IPS-15b (cell line): ENCODE data around the gene SLC24A4.

Experiments used
- H3K27me3 ChIP-seq: one replicate; pipeline ENCODE4 v1.6.1; 2013; ENCODE audit warnings: low read length; ENCODE audit not compliant: control insufficient read depth, insufficient read depth
- H3K36me3 ChIP-seq: one replicate; pipeline ENCODE4 v1.6.1; 2013; ENCODE audit warnings: low read length; ENCODE audit not compliant: control insufficient read depth, insufficient read depth
- H3K4me1 ChIP-seq: one replicate; pipeline ENCODE4 v1.6.1; 2013; ENCODE audit warnings: mild to moderate bottlenecking, low read length; ENCODE audit not compliant: control insufficient read depth, insufficient read depth
- H3K4me3 ChIP-seq: one replicate; pipeline ENCODE4 v1.5.1; 2013; ENCODE audit warnings: low read depth, low read length
- H3K9ac ChIP-seq: one replicate; pipeline ENCODE4 v1.6.1; 2013; ENCODE audit warnings: low read depth, mild to moderate bottlenecking, low read length
- H3K9me3 ChIP-seq: one replicate; pipeline ENCODE4 v1.6.1; 2013; ENCODE audit warnings: mild to moderate bottlenecking, low read length; ENCODE audit not compliant: control insufficient read depth, insufficient read depth

The SLC24A4 gene

DNA sequence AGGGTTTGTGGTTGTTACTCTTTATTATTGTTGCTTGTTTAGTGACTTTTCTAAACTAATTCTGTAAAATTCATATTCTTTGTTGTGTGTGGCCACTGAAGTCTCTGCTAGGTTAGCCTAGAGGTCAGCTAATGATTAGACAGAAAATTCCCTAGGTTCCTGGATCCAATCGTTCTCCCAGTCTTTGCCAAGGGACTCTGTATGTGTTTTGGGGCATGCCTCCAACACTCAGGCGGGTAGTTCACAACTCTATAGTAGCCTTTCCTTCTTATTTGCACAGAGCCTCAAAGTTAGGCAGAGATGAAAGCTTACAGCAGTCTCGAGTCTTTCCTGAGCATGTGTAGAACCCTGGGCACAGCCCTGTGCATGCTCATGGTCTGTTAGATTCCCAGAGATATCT is 157.9 kb downstream of the SLC24A4 start:
- Histone ChIP-seq H3K9ac (no peak overlapping the region), H3K4me3 (no peak overlapping the region), H3K4me1 (no peaks in the 10 kb centered on the region), H3K9me3 (no peaks in the 10 kb centered on the region), H3K27me3 (no peaks in the 10 kb centered on the region), H3K36me3 (no peaks in the 10 kb centered on the region)

DNA sequence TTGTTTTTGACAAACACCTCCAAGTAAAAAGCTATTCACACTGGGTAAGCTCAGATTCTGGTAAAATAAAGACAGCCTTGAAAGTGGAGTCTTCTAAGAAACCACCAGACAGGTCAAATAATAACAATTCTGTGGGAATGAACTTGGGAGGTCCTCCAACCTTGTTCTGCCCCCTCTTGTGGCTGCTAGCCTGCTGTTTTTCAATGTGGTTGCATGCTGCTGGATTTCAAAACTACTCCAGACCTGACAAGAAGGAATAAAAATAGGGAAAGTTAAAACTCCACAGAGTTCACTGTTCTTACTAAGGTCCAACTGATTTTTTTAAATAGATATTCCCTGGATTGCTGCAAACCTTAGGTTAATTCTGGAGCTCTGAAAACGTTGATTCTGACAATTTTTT is 158.4 kb downstream of the SLC24A4 start:
- Histone ChIP-seq H3K27me3 (no peaks in the 10 kb centered on the region), H3K9me3 (no peaks in the 10 kb centered on the region)

DNA sequence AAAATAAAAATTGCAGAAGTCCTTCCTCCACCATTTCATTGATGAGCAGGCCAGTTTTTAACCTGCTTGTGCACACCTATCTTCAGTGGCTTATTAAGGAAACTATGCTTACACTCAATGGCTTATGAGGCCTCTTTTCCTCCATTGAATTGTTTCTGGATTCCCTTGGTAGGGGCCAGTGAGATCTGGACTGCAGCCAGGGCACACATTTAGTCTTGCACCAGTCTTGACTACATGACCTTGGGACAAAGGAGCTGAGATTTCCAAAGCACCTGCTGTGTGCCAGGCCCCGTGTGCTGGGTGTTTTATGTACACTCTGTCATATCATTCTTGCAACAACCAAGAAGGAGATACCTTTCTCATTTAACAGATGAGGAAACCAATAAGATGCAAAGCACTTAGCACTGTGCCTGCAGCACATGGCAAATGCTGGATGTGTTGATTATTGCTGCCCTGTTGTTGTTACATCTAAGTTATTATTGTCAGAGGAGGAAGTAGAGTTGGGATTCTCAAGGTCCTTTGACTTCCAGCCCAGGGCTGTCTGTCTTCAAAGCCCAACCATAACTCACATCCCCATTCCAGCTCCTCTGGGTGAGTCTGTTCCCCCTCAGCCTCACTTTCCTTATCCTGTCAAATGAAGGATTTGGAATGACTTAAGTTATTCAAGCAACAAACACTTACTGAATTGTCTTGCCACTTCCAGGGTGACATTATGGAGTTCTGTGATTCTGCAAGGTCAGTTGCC is 159.0 kb downstream of the SLC24A4 start:
- no peaks in the 10 kb centered on the region for H3K9me3 ChIP-seq
- H3K9ac ChIP-seq = no peak overlapping the region
- H3K27me3 ChIP-seq = no peaks in the 10 kb centered on the region

More for the DNA sequence above, 158.4 kb downstream of the SLC24A4 start:
- no peak overlapping the region for H3K4me3 ChIP-seq
- H3K4me1 ChIP-seq = no peaks in the 10 kb centered on the region
- no peak overlapping the region for H3K9ac ChIP-seq
- no peaks in the 10 kb centered on the region for H3K36me3 ChIP-seq

DNA sequence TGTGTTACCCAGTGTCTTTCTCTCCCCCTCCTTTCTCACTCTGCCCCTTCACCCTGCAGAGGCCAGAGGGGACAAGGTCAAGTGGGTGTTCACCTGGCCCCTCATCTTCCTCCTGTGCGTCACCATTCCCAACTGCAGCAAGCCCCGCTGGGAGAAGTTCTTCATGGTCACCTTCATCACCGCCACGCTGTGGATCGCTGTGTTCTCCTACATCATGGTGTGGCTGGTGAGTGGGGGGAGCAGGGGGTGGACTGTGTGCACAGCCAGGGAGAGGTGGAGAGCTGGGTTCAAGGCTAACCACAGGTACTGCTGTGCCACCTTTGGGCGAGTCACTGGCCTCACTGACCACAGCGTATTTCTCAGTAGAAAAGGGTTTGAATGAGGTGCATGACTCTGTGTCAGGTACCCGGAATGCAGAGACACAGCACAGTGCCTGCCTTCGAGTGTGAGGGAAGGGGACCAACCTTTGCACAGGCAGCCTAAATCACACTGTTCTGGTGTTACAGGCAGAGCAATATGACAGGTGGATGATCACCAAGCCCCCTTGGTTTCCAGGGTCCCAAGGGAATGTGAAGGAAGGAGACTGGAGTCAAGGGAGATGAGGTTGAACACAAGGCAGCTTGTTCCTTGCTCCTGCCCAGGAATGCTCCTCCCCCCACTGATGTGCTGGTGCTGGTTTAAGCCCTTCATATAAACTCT is 159.8 kb downstream of the SLC24A4 start:
- H3K27me3 ChIP-seq = no peaks in the 10 kb centered on the region
- no peak overlapping the region for H3K4me3 ChIP-seq
- no peaks in the 10 kb centered on the region for H3K9me3 ChIP-seq
- H3K36me3 ChIP-seq = no peaks in the 10 kb centered on the region
- no peak overlapping the region for H3K9ac ChIP-seq
- H3K4me1 ChIP-seq = no peaks in the 10 kb centered on the region

More for the DNA sequence above, 159.0 kb downstream of the SLC24A4 start:
- Histone ChIP-seq H3K36me3 (no peaks in the 10 kb centered on the region), H3K4me1 (no peaks in the 10 kb centered on the region), H3K4me3 (no peak overlapping the region)

DNA sequence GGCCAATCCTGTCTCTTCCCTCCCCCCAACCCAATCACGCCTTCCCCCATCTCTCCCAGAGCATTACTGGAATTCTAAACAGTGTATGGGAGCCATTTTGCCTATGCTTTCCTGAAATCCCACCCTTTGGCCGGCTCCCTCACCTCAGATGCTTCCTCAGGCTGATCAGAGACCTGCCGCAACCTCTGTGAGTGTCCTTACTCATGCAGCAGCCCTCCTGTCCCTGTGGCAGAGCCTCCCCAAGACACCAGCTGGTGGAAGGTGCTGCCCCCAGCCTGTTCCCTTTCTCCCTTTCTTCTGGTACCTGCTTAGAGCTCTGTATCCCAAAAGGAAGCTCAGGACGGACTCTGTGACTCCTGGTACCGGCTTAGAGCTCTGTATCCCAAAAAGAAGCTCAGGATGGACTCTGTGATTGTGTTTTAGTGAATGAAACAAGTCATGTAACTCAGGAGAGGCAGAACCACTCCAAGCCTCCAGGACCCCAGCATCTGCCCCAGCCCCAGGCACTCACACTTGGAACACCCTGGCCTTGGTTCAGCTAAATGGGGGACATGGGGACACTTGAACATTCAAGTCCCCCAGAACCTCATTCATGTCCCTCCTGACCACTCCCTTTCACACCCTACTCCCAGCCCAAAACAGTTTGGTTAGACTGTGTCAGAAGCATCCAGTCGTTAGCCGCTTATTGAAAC is 161.3 kb downstream of the SLC24A4 start:
- H3K36me3 ChIP-seq = no peaks in the 10 kb centered on the region
- H3K4me3 ChIP-seq = no peak overlapping the region
- H3K27me3 ChIP-seq = no peaks in the 10 kb centered on the region
- H3K9me3 ChIP-seq = no peaks in the 10 kb centered on the region
- no peak overlapping the region for H3K9ac ChIP-seq
- H3K4me1 ChIP-seq = no peaks in the 10 kb centered on the region

DNA sequence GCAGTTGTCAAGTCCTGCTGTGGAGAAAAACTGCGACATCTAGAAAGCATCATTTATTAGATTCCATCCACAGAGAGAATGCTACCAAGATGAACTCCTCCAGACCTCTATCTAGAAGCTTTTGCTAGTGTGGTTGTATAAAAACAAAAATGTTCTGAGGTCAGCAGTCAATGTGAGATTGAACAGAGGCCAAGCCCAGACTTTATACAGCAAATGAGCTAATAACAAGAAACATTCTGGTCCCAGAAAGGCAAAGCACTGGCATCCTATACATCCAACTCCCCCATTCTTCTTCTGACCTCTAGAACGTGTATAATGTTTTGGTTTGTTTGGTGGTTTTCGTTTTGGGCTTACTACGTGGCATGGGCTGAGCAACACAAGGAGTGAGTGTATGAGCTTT is 163.9 kb downstream of the SLC24A4 start:
- H3K9ac ChIP-seq = no peak overlapping the region
- no peaks in the 10 kb centered on the region for H3K9me3 ChIP-seq
- no peak overlapping the region for H3K4me3 ChIP-seq
- H3K36me3 ChIP-seq = no peaks in the 10 kb centered on the region
- H3K4me1 ChIP-seq = no peaks in the 10 kb centered on the region
- no peaks in the 10 kb centered on the region for H3K27me3 ChIP-seq

DNA sequence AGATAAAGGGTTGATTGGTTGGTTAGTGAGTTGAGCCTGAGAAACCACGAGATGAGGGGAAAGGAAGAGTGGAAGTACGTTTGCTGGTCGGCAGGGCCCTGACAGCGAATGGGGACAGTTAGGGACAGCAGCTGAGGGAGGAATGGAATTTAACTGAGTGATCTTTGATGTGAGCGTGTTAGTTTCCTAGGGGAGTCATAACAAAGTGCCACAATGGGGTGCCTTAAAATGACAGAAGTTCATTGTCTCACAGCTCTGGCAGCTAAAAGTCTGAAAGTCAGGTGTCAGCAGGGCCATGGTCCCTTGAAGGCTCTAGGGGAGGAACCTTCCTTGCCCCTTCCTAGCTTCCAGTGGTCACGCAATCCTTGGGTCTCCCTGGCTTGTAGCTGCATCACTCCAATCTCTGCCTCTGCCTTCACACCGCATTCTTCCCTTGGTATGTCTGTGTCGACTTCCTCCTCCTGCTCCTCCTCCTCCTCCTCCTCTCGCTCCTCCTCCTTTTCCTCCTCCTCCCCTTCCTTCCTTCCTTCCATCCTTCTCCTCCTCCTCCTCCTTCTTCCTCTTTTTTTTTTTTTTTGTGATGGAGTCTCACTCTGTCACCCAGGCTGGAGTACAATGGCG is 164.7 kb downstream of the SLC24A4 start:
- H3K4me3 ChIP-seq = no peak overlapping the region
- H3K36me3 ChIP-seq = no peaks in the 10 kb centered on the region
- no peak overlapping the region for H3K9ac ChIP-seq
- H3K9me3 ChIP-seq = no peaks in the 10 kb centered on the region
- H3K4me1 ChIP-seq = no peaks in the 10 kb centered on the region
- no peaks in the 10 kb centered on the region for H3K27me3 ChIP-seq

DNA sequence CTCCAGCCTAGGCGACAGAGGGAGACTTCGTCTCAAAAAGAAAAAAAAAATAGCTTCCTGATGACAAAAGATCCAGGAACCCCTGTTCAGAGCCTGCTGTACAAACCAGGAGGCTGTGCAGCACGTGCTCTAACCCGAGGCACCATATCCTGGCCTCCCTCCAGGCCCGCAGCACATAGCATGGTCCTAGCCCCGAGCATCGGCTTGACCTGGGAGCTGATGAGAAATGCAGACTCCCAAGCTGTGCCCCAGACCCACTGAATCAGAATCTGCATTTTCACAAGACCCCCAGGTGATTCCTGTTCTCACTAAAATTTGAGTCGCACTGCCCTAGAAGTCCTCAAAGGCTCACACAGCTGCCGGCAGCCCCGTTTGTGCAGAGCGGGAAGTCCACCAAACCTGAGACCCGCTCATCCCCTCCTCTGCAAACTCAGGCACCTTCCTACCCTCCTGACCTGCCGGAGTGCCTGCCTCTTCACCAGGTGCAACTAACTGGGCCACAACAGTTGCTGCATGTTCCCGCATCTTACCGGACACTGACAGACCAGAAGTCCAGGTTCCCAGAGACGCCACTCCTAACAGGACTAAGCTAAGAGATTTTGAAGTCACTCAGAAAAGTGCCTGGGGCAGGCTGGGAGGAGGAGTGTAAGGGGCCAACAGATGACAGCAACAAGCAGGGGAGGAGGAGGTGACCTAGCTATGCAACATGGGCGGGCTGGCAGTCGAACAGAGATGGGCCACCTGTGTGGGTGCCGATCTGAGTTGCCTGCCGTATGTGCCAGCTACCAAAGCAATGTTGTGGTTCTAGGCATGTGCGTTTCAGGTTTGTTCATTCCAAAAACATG is 166.7 kb downstream of the SLC24A4 start:
- no peaks in the 10 kb centered on the region for H3K36me3 ChIP-seq
- H3K27me3 ChIP-seq = no peaks in the 10 kb centered on the region
- H3K9ac ChIP-seq = no peak overlapping the region
- H3K4me3 ChIP-seq = no peak overlapping the region
- H3K4me1 ChIP-seq = no peaks in the 10 kb centered on the region
- H3K9me3 ChIP-seq = no peaks in the 10 kb centered on the region

DNA sequence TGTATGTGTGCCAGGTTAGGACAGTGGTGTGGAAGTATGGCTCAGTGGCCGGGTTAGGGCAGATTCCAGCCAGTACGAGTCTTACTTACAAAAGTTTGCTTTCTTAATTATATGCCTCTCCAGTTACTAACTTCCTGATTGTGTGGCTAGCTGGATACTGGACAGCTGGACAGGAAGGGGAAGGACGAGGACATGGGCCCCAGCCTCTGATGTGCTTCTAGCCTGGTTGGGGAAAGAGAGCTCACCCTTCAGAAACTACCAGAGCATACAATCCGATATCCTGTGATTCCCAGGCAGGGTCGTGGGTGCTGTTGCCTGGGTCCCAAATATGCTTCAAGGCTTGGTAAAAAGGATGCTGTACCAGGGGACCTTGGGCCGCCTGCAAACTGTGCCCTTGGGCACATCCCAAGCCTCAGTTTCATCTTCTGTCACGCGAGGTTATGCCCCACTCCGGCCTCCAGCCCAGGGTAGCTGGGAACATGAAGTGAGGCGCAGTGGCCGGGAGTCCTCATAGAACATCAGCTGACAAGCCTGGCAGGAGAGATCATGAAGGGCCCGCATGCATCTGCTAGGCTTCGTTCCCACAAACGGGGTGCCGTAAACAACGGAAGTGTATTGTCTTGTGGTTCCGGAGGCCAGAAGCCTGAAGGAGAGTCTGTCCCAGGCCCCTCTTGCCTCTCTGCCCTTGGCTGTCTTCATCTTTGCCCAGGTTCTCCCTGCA is 167.4 kb downstream of the SLC24A4 start:
- Histone ChIP-seq H3K4me1 (no peaks in the 10 kb centered on the region), H3K27me3 (no peaks in the 10 kb centered on the region), H3K9ac (no peak overlapping the region), H3K36me3 (no peaks in the 10 kb centered on the region), H3K9me3 (no peaks in the 10 kb centered on the region), H3K4me3 (no peak overlapping the region)

DNA sequence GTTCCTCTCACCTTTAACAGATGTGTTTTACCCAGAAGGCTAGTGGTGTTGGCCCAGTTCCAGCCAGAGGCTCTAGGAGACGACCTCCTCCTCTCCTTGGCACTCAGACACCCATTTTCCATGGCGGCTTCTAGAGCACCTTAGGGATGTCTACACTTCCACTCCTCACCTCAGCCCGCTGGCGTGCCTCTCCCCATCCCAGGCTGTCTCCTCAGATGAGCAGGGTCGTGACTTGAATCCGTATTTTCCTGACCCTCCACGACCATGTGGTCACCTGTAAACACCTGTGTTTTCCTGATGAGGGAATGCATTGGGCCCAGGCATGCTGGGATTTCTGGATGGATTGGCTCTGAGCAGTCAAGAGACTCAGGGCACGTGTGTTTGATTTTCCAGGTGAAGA is 168.8 kb downstream of the SLC24A4 start:
- H3K9ac ChIP-seq = no peak overlapping the region
- no peaks in the 10 kb centered on the region for H3K9me3 ChIP-seq
- no peaks in the 10 kb centered on the region for H3K27me3 ChIP-seq
- H3K4me1 ChIP-seq = no peaks in the 10 kb centered on the region
- no peak overlapping the region for H3K4me3 ChIP-seq
- no peaks in the 10 kb centered on the region for H3K36me3 ChIP-seq
